ENCODE data around the gene FERMT1.

DNA sequence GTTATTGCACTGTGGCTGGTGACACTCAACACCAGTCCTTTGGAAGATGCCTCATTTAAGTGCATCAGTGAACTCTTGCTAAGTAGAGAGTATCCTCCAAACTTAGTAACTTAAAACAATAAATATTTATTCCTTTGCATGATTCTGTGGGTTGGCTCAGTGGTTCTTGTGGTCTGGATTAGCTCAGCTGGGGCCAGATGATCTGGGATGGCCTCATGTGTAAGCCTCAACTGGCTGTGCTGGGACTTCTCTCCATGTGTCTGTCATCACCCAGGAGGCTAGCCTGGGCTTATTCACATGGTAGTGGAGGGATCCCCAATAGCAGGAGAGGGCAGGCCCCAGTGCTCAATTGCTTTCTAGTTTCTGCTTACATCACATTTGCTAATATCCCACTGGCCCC lies 77.3 kb downstream of the FERMT1 start:
- TF ChIP-seq POLR2AphosphoS5 (IDR thresholded peaks at IDR 0.05; ENCODE audit: low read depth) (no peak), GABPA (IDR thresholded peaks at IDR 0.05; ENCODE audit: low read depth) (no peak)
- TF ChIP-seq, protein P1, sequence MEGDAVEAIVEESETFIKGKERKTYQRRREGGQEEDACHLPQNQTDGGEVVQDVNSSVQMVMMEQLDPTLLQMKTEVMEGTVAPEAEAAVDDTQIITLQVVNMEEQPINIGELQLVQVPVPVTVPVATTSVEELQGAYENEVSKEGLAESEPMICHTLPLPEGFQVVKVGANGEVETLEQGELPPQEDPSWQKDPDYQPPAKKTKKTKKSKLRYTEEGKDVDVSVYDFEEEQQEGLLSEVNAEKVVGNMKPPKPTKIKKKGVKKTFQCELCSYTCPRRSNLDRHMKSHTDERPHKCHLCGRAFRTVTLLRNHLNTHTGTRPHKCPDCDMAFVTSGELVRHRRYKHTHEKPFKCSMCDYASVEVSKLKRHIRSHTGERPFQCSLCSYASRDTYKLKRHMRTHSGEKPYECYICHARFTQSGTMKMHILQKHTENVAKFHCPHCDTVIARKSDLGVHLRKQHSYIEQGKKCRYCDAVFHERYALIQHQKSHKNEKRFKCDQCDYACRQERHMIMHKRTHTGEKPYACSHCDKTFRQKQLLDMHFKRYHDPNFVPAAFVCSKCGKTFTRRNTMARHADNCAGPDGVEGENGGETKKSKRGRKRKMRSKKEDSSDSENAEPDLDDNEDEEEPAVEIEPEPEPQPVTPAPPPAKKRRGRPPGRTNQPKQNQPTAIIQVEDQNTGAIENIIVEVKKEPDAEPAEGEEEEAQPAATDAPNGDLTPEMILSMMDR (IDR thresholded peaks at IDR 0.05; ENCODE audit: insufficient read depth, low read length): no peak
- TF ChIP-seq, protein P2, sequence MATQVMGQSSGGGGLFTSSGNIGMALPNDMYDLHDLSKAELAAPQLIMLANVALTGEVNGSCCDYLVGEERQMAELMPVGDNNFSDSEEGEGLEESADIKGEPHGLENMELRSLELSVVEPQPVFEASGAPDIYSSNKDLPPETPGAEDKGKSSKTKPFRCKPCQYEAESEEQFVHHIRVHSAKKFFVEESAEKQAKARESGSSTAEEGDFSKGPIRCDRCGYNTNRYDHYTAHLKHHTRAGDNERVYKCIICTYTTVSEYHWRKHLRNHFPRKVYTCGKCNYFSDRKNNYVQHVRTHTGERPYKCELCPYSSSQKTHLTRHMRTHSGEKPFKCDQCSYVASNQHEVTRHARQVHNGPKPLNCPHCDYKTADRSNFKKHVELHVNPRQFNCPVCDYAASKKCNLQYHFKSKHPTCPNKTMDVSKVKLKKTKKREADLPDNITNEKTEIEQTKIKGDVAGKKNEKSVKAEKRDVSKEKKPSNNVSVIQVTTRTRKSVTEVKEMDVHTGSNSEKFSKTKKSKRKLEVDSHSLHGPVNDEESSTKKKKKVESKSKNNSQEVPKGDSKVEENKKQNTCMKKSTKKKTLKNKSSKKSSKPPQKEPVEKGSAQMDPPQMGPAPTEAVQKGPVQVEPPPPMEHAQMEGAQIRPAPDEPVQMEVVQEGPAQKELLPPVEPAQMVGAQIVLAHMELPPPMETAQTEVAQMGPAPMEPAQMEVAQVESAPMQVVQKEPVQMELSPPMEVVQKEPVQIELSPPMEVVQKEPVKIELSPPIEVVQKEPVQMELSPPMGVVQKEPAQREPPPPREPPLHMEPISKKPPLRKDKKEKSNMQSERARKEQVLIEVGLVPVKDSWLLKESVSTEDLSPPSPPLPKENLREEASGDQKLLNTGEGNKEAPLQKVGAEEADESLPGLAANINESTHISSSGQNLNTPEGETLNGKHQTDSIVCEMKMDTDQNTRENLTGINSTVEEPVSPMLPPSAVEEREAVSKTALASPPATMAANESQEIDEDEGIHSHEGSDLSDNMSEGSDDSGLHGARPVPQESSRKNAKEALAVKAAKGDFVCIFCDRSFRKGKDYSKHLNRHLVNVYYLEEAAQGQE (IDR thresholded peaks at IDR 0.05; ENCODE audit: insufficient replicate concordance, low read depth): no peak

All from HL-60 (cell line).